Thyroid gland (tissue), 4 donors: Measurements from ENCODE around the gene PLXNA4.

Source experiments
- CTCF ChIP-seq, 6 experiments: fragments of 200-600 bp in 3 of 6; fragments of 450-650 bp in 3 of 6; sonication (generic) in 3 of 6; IDR thresholded peaks; one replicate each; pipeline ENCODE4 v1.5.1; 2016 to 2019; ENCODE audit warnings: antibody characterized with exemption in 6 of 6, mild to moderate bottlenecking in 2 of 6, inconsistent platforms in 1 of 6, moderate library complexity in 1 of 6
- POLR2A ChIP-seq, 2 donors: fragments of 450-650 bp; IDR thresholded peaks; one replicate each; pipeline ENCODE4 v1.6.1; 2017; ENCODE audit warnings: antibody characterized with exemption in 2 of 2, mild to moderate bottlenecking in 2 of 2, moderate library complexity in 1 of 2

GRCh38 chr7:132220060-132220459 lies 356.2 kb downstream of the PLXNA4 start:
- no peak for TF ChIP-seq POLR2A (IDR thresholded peaks at IDR 0.05)
- no peak for TF ChIP-seq CTCF (IDR thresholded peaks at IDR 0.05)
